AML-193 (cell line): ENCODE results near the gene NAA10.
"Not testable (repeated sequence)": the region's sequence is repeated elsewhere in the genome, so short reads cannot be mapped to it uniquely, and the experiment has no call there.

Source experiments
- DNase-seq, 2 experiments: peaks; one replicate each; lab custom pipeline; 2025; lab: John Stamatoyannopoulos, UW

NAA10 gene

DNA sequence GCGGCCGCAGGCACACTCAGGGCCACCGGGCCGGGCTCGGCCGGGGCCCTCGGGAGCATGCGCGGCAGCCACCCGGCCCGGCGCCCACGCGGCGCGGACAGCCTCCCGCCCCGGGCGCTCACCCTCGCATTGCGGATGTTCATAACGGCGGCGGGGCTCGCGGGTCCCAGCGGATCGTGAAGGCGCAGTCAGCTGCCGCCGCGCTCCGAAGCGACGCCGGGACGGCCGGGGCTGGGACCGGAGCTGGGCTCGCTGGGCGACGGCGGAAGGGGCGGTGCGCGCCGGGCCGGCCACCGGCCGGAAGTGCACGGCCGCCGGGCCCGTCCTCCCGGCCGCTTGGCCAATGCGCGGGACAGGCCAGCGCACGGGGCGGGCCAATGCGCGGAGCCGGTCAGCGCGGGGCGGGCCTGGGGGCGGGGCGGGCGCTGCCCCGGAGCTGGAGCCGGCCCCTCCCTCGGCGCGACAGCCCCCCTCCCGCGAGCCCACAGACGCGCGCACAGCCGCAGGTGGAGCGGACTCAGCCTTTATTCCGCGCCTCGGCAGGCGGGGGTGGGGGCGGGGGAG lies at the start of gene NAA10:
NAA10 (minus strand) TSS at position 276 of the 564 bp plus-strand sequence; CDS start at position 143, 133 bp downstream.
- DNase-seq, result peak; percentile 22 to 32

DNA sequence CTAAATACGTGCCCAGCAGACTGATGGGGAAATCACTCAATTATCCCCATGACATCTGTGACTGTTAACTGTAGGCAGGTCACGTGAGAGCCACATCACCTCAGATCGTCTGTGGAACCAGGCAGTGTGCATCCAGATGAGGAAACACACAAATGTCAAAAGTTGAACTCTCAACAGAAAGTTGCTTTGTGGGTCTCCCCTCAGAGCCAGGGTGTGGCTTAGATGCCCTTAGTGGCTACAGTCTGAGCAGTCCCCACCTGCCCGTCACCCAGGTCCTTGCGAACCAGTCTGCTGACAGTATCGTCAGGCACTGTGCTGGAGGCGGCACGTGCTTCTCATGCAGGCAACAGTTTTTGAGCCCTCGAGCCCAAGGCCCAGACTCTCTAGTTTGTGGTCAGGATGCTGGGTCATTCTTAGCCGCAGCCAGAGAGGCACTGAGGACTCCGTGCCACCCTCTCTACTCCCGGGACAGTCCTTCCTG lies 48.5 kb upstream of the NAA10 start:
- DNase-seq, result no peak

- DNase-seq, result peak; percentile 66 to 67
These were observed 47.1 kb upstream of the NAA10 start for GRCh38 chrX:153981771-153982533.

- no peak for DNase-seq
These were observed 46.4 kb upstream of the NAA10 start for GRCh38 chrX:153981231-153981630.

DNA sequence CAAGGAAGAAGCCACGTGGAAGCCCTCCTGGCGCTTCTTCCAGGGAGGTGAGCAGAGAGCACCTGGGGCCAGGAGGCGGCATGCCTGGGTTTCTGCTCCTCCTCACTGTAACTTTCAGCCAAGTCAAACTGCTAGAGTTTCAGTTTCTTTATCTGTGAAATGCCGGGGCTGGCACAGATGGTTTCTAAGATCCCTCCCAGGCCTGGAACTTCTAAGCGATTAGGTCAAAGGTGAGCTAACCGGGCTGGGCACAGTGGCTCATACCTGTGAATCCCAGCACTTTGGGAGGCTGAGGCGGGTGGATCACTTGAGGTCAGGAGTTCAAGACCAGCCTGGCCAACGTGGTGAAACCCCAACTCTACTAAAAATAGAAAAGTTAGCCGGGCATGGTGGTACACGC lies 45.6 kb upstream of the NAA10 start:
- not testable (repeated sequence) for DNase-seq

DNA sequence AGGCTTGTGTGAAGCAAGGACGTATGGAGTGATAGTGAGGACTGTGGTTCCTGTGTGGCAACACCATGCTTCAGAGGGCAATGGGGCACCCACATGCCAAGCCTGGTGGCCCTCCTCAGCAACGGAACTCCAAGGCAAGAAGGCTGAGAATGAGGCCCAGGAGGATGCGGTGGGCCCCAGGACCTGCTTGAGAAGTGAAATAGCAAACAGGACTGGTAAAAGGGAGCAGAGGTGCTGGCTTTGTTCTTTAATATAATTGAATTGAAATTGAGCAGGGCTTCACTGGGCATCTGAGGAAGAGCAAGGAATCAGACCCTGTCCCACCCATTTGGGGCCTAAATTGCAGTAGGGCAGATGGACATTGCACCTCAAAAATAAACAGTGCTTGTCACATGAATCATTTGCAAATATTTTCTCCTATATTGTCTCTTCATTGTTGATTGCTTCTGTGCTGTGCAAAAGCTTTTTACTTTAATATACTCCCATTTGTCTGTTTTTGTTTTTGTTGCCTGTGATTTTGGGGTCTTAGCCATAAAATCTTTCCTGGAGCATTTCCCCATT lies 40.0 kb upstream of the NAA10 start:
- no peak for DNase-seq

DNA sequence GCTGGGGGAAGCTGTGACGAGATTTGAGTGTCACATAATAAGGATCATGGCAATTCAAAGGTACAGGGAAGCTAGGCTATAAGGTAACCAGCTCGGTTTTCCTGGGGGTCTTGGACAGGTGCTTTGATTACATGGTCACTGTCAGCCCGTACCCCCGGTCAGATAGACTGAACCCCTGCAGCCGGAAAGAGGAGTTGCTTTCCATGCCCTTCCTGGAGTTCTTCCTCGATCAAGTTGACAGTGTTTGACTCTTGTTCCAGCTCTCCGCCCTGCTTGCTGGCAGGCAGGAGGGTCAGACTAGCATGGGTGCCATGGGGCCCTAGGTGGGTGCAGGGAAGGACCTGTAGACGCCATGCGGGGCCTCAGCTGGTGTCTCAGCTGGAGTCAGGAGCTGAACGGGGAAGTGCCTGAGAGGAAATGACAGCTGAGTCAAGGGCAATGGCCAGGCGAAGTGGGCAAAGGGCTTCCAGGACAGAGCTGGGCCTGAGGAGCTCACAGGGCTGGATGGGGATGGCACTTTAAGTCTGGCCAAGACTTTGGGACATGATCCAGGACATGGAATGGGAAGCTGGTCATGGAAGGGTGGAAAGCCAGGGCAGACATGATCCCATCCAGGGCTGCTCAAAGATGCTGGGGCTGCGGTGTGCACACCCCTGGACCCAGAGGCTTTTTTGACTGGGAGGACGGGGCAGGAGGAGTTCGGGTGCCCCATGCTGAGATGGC lies 39.3 kb upstream of the NAA10 start:
- DNase-seq, result no peak

GRCh38 chrX:153973127-153974002 lies 38.5 kb upstream of the NAA10 start:
- no peak for DNase-seq

- peak; percentile 52 to 66 for DNase-seq
These were observed 37.7 kb upstream of the NAA10 start, which contains the start of gene TMEM187 for GRCh38 chrX:153972368-153973126. Gene TMEM187 (plus strand): TSS chrX:153972754. CDS start chrX:153982063, 9,309 bp downstream.

DNA sequence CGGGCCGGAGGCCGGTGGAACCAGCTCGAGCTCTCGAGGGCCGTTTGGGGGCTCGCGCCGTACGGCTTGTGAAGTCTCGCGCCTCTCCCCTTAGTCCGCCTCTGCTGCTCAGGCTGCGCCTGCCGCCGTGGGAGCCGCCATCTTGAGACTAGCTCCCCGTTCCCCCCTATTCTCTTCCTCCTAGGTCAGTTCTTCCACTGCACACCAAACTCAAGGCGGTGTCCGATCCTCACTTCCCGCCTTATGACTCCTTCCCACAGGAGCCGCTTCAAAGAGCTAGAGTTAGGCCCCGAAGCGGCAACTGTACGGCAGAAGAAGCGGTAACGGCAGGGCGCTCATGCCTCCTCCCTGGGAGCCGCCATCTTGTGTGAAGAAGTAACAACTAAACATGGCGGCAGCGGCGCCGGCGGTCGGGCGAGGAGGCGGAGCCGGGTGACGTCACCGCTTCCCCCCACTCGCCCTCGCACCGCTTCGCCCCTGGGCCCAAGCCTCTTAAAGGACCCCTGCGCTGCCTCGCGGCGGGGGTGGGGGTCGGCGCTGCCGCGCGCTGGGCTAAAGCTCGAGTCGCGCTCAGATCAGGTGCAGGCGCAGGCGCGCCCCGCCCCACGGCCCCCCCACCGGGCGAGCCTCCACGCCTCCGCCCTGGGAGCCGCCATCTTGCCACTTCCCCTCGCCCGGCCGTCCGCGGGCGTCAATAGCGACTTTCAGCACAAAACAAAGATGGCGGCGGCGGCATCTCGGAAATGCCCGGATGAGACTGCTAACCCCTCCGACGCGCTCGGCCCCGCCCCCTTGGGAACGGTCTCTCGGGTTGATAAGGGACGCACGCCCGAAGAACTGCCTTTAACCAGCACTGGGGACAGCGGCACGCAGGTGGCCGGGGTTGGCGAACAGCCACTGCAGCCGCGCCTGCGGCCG lies 36.9 kb upstream of the NAA10 start, which contains the start of gene HCFC1:
HCFC1 (minus strand) TSS at position 369 of the 918 bp plus-strand sequence. CDS start 978 bp downstream, outside the sequence.
- peak; percentile 52 to 53 for DNase-seq

GRCh38 chrX:153971124-153971449 lies 36.2 kb upstream of the NAA10 start:
- peak; percentile 32 to 39 for DNase-seq

DNA sequence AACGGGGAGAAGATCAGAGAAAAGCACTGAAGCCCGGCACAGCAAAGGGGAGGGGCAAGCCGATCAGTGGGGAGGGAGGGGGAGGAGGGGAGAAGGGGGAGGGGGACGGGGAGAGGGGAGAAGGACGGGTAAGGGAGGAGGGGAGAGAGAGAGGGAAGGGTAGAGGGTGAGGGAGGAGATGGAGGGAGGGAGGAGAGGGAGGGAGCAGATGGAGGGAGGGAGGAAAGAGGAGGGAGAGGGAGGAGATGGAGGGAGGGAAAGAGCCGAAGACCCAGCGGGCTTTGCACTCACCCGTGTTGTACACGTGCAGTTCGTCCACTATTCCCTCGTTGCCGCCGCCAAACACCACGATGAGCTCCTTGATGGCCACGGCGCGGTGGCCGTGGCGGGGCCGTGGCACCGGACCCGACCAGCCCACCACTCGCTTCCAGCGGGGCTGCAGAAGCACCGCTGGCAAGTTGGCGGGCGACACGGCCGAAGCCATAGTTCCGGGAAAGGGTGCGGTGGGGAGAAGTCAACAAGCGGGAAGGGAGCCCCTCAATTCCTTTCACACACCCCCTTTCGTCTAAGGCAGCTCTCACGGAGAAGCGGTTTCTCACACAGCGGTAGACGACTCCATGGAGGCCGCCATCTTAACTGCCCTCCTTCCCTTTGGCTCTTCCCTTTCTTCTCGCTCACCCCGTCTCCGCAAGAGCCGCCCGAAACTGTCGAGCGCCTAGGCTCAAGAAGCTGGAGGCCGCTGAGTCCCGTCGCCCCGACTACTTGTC lies 35.7 kb upstream of the NAA10 start:
- no peak for DNase-seq

DNA sequence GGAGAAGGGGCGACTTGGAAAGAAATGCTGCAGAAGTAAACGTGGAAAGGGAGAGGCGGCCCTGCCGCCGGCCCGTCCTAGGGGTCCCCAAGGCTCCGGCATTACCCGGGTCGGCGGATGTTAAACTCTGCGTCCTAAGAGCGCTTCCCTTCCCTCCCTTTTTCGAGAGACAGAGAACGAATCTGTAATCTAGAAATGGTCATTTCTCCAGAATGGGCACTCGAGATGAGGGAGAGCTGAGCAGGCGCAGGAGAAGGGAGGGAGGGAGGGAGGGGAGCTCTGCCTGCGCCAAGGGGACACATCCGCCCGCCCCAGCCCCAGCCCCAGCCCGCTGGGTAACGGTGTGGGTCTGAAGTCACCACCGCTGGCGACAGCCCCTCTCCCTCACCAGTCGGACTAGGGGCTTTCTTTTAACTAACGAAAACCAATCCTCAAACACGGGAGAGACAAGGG lies 35.1 kb upstream of the NAA10 start:
- DNase-seq, result no peak

DNA sequence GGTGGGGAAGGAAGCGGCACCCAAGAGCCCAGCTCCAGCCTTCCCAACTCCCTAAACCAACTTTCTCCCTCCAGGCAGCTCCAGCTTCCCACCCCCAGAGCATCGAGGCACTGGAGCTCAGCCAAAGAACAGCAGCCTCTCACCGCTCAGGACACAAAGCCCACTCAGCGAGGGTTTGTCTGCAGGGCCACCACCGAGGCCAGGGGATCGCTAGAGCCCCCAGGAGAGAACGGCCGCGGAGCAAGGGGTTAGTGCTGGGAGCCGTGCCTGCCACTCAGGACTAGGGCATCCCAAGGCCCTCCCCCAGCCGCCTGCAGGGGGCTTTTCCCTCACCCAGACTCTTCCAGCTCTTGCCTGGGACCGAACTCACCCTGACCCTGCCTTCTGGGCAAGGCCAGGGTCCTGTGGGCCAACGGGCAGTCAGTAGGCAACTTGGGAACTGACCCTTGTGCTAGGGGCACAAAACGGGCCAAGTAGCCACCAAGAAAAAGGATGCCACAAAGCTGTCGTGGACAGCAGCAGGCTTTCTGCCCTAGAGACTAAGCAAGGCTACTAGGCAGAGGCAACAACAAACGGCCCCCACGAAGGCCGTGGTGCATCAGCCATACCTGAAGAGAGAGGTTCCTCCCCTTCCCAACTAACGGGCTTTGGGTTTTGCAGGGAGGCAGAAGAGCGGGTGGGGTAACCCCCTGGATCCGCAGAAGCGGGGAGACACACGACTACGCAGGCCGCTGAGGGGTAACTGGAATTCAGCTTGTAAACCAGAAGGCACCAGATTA lies 34.5 kb upstream of the NAA10 start:
- no peak for DNase-seq

GRCh38 chrX:153968754-153969124 lies 33.9 kb upstream of the NAA10 start:
- DNase-seq, result no peak

- DNase-seq, result no peak
These were observed 33.4 kb upstream of the NAA10 start for GRCh38 chrX:153968255-153968654.

- no peak for DNase-seq
These were observed 32.8 kb upstream of the NAA10 start for GRCh38 chrX:153967536-153968224.
